Mammary epithelial cell (primary cell): ENCODE results near the gene DCTN3.

ENCODE experiments used
- EZH2 ChIP-seq: IDR thresholded peaks from 2 replicates; pipeline ENCODE4 v1.6.1; 2012; ENCODE audit warnings: low read length, inconsistent platforms, borderline replicate concordance
- TF ChIP-seq, protein P1 (sequence below), 2 donors: IDR thresholded peaks in 1 of 2; conservative IDR thresholded peaks in 1 of 2; 2 replicates each; pipeline ENCODE4 v1.5.1; 2011 to 2012; ENCODE audit warnings: inconsistent platforms in 2 of 2, low read length in 2 of 2, mild to moderate bottlenecking in 2 of 2, control low read depth in 1 of 2, low read depth in 1 of 2; ENCODE audit not compliant: insufficient read depth in 1 of 2; ENCODE audit errors: extremely low read depth in 1 of 2

DNA sequence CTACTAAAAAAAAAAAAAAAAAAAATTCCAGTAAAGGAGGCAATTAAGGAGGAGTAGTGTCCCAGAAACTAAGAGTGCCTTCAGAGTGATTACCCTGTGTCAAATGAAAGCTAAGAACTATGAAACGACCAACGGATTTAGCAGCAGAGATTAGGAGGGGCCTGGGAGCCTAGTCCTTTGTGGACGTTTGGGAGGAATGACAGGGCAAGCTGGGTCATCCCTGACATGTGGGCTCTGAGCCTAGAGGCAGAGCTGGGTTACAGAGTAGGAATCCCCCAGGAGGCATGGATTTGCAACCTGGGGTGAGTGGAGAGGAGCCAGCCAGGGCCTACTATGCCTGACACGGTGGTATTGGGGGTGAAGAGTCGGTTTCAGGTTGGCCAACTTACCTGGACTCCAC is 12.9 kb upstream of the DCTN3 start:
- TF ChIP-seq, protein P1, sequence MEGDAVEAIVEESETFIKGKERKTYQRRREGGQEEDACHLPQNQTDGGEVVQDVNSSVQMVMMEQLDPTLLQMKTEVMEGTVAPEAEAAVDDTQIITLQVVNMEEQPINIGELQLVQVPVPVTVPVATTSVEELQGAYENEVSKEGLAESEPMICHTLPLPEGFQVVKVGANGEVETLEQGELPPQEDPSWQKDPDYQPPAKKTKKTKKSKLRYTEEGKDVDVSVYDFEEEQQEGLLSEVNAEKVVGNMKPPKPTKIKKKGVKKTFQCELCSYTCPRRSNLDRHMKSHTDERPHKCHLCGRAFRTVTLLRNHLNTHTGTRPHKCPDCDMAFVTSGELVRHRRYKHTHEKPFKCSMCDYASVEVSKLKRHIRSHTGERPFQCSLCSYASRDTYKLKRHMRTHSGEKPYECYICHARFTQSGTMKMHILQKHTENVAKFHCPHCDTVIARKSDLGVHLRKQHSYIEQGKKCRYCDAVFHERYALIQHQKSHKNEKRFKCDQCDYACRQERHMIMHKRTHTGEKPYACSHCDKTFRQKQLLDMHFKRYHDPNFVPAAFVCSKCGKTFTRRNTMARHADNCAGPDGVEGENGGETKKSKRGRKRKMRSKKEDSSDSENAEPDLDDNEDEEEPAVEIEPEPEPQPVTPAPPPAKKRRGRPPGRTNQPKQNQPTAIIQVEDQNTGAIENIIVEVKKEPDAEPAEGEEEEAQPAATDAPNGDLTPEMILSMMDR (conservative IDR thresholded peaks at IDR 0.05 in 1 of 2, IDR thresholded peaks at IDR 0.05 in 1 of 2; ENCODE audit: extremely low read depth in 1 of 2, insufficient read depth in 1 of 2, low read depth in 1 of 2, low read length in 2 of 2), result no peak
- no peak for TF ChIP-seq EZH2
